ENCODE data around the gene PDCD6IP. TPM values are rescaled to one million over a fixed set of nuclear protein-coding genes. Genes with fewer than 3 reads are reported as not detected.

PDCD6IP gene, protein sequence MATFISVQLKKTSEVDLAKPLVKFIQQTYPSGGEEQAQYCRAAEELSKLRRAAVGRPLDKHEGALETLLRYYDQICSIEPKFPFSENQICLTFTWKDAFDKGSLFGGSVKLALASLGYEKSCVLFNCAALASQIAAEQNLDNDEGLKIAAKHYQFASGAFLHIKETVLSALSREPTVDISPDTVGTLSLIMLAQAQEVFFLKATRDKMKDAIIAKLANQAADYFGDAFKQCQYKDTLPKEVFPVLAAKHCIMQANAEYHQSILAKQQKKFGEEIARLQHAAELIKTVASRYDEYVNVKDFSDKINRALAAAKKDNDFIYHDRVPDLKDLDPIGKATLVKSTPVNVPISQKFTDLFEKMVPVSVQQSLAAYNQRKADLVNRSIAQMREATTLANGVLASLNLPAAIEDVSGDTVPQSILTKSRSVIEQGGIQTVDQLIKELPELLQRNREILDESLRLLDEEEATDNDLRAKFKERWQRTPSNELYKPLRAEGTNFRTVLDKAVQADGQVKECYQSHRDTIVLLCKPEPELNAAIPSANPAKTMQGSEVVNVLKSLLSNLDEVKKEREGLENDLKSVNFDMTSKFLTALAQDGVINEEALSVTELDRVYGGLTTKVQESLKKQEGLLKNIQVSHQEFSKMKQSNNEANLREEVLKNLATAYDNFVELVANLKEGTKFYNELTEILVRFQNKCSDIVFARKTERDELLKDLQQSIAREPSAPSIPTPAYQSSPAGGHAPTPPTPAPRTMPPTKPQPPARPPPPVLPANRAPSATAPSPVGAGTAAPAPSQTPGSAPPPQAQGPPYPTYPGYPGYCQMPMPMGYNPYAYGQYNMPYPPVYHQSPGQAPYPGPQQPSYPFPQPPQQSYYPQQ
- 77.0 and 93.8 TPM in 2 replicates for total RNA-seq

DNA sequence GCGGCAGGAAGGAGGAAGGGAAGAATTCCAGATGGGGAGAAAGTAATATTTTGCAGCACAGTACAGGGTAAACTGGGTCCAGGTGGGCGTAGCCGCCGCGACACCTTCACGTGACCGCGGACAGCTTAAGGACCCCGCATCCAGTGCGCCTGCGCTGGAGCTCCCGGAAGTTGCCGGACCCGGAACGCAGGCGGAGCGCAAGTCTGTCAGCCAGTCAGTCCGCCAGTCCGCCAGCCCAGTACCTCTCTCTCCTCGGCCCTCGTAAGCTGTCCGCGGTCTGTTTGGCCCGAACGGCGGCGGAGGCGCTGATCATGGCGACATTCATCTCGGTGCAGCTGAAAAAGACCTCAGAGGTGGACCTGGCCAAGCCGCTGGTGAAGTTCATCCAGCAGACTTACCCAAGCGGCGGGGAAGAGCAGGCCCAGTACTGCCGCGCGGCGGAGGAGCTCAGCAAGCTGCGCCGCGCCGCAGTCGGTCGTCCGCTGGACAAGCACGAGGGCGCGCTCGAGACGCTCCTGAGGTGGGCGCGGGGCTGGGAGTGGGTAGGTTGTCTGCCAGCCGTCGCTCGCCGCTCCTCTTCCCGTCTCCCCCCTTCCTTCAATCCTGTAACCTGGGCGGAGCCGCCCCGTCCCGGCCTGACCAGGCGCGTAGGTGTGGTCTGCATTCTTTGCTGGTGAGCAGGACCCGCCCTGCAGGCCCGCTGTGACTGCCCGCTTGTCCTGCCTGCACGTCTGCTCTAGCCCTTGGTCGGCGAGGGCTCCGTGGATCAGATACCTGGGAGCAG is at the start of gene PDCD6IP:
Gene PDCD6IP (plus strand): TSS at position 213 of the 784 bp plus-strand sequence. CDS start 99 bp downstream, at position 312.

Other genes with a start within 250 kb of the PDCD6IP start
- gene CLASP2, start 80.4 kb upstream of the PDCD6IP start, total RNA-seq, result 46.6 and 65.7 TPM in 2 replicates

Data from aortic smooth muscle cell (primary cell).